H1 (cell line): ENCODE data around the gene TYSND1. TPM values are rescaled to one million over a fixed set of nuclear protein-coding genes. Genes with fewer than 3 reads are reported as not detected.

Source experiments
- CTCF ChIA-PET: fragments of 300-600 bp; sonication (Branson Sonifier 250); formaldehyde crosslinking; loops from one replicate; lab custom pipeline; 2021; ENCODE audit not compliant: partially characterized antibody; lab: Charles Lee
- POLR2A ChIA-PET: fragments of 300-600 bp; sonication (Branson Sonifier 250); formaldehyde crosslinking; loops from one replicate; lab custom pipeline; 2021; ENCODE audit warnings: inconsistent platforms; ENCODE audit not compliant: partially characterized antibody; lab: Charles Lee
- DNase-seq, 2 experiments: peaks; one replicate each; pipeline versions ENCODE4 v3.0.0 to v3.0.0-alpha.2; 2010 to 2022; ENCODE audit warnings: low spot score in 2 of 2, low read depth in 1 of 2, mixed read lengths in 1 of 2
- FAIRE-seq: peaks from 2 replicates; lab custom pipeline; 2011; peaks lifted over from hg19 to GRCh38; lab: Jason Lieb, UNC
- H2AFZ ChIP-seq: 2 replicates; pipeline ENCODE4 v1.8.1; 2012; ENCODE audit warnings: low read length, inconsistent platforms
- H2AK5ac ChIP-seq: 2 replicates; pipeline ENCODE4 v1.6.1; 2013; ENCODE audit warnings: low read depth, low read length
- H2BK120ac ChIP-seq: replicated peaks from 2 replicates; pipeline ENCODE3; 2013; ENCODE audit warnings: low read depth, low read length, inconsistent platforms
- H2BK12ac ChIP-seq: 2 replicates; pipeline ENCODE4 v1.6.1; 2013; ENCODE audit warnings: low read depth, low read length
- H2BK15ac ChIP-seq: 2 replicates; pipeline ENCODE4 v1.6.1; 2013; ENCODE audit warnings: low read length
- H2BK20ac ChIP-seq: 2 replicates; pipeline ENCODE4 v1.6.1; 2013; ENCODE audit warnings: low read length
- H2BK5ac ChIP-seq: 2 replicates; pipeline ENCODE4 v1.6.1; 2013; ENCODE audit warnings: low read depth, low read length
- H3K14ac ChIP-seq: 2 replicates; pipeline ENCODE4 v1.6.1; 2013; ENCODE audit warnings: inconsistent platforms; ENCODE audit not compliant: insufficient read length
- H3K18ac ChIP-seq: 2 replicates; pipeline ENCODE4 v1.6.1; 2013; ENCODE audit warnings: low read length; ENCODE audit errors: extremely low read depth
- H3K23ac ChIP-seq: 2 replicates; pipeline ENCODE4 v1.6.1; 2013; ENCODE audit warnings: inconsistent platforms; ENCODE audit not compliant: insufficient read length
- H3K23me2 ChIP-seq: 2 replicates; pipeline ENCODE4 v1.6.1; 2013; ENCODE audit warnings: low read depth, low read length
- H3K27ac ChIP-seq: 2 replicates; pipeline ENCODE4 v1.6.1; 2011; ENCODE audit warnings: low read depth, low read length, inconsistent platforms
- H3K27me3 ChIP-seq, 4 experiments: replicated peaks in 1 of 4; 1 replicate in 1 of 4; 2 replicates in 3 of 4; pipeline versions ENCODE4 v1.6.1 to v1.8.1; 2011 to 2013; ENCODE audit warnings: low read length in 3 of 4, mild to moderate bottlenecking in 3 of 4, inconsistent platforms in 2 of 4, mixed read lengths in 2 of 4, moderate library complexity in 1 of 4; ENCODE audit not compliant: control insufficient read depth in 3 of 4, insufficient read depth in 3 of 4; ENCODE audit errors: extremely low read depth in 1 of 4
- H3K36me3 ChIP-seq, 4 experiments: 2 replicates each; pipeline versions ENCODE4 v1.6.1 to v1.8.1; 2011 to 2013; ENCODE audit warnings: mild to moderate bottlenecking in 4 of 4, low read length in 3 of 4, moderate library complexity in 2 of 4, control low read depth in 1 of 4, inconsistent platforms in 1 of 4; ENCODE audit not compliant: insufficient read depth in 4 of 4, control insufficient read depth in 2 of 4
- H3K4ac ChIP-seq: replicated peaks from 2 replicates; pipeline ENCODE3; 2013; ENCODE audit warnings: low read length, low read depth, mixed read lengths, inconsistent platforms; ENCODE audit not compliant: insufficient read length
- H3K4me1 ChIP-seq, 4 experiments: replicated peaks in 1 of 4; 1 replicate in 1 of 4; 2 replicates in 3 of 4; pipeline versions ENCODE4 v1.6.1 to v1.8.1; 2011 to 2013; ENCODE audit warnings: low read length in 3 of 4, inconsistent platforms in 2 of 4, mixed read lengths in 1 of 4; ENCODE audit not compliant: insufficient read depth in 4 of 4, control insufficient read depth in 3 of 4
- H3K4me2 ChIP-seq, 2 experiments: 2 replicates each; pipeline versions ENCODE4 v1.6.1 to v1.8.1; 2011 to 2013; ENCODE audit warnings: low read depth in 2 of 2, low read length in 2 of 2, control low read depth in 1 of 2, inconsistent platforms in 1 of 2, mild to moderate bottlenecking in 1 of 2; ENCODE audit not compliant: insufficient read depth in 1 of 2
- H3K4me3 ChIP-seq, 4 experiments: fragments of 200-600, 300-600 bp in 1 of 4; sonication (generic), shearing (Covaris generic), sonication (Bioruptor Twin) in 1 of 4; 2 replicates each; pipeline versions ENCODE4 v1.5.1 to v1.8.1; 2011 to 2016; ENCODE audit warnings: low read length in 4 of 4, low read depth in 3 of 4, control low read depth in 2 of 4, inconsistent platforms in 2 of 4, mild to moderate bottlenecking in 2 of 4, mixed read lengths in 1 of 4, moderate library complexity in 1 of 4; ENCODE audit not compliant: insufficient read depth in 2 of 4; ENCODE audit errors: extremely low read depth in 1 of 4
- H3K56ac ChIP-seq: replicated peaks from 2 replicates; pipeline ENCODE3; 2013; ENCODE audit warnings: low read depth, mild to moderate bottlenecking, mixed read lengths, low read length, inconsistent platforms; ENCODE audit not compliant: insufficient read length
- H3K79me1 ChIP-seq: 2 replicates; pipeline ENCODE4 v1.6.1; 2013; ENCODE audit warnings: low read depth, low read length, control low read depth
- H3K79me2 ChIP-seq, 2 experiments: 2 replicates each; pipeline versions ENCODE4 v1.6.1 to v1.8.1; 2012 to 2013; ENCODE audit warnings: low read length in 2 of 2, mild to moderate bottlenecking in 2 of 2, inconsistent platforms in 1 of 2; ENCODE audit not compliant: insufficient read depth in 2 of 2, control insufficient read depth in 1 of 2
- H3K9ac ChIP-seq, 4 experiments: replicated peaks in 1 of 4; 1 replicate in 1 of 4; 2 replicates in 3 of 4; pipeline versions ENCODE4 v1.6.1 to v1.8.1; 2011 to 2013; ENCODE audit warnings: low read depth in 3 of 4, low read length in 3 of 4, control low read depth in 2 of 4, mild to moderate bottlenecking in 2 of 4, moderate library complexity in 2 of 4, inconsistent platforms in 1 of 4; ENCODE audit errors: extremely low read depth in 1 of 4
- H3K9me3 ChIP-seq, 2 experiments: 2 replicates each; pipeline versions ENCODE4 v1.6.1 to v1.8.1; 2012 to 2013; ENCODE audit warnings: mild to moderate bottlenecking in 2 of 2, moderate library complexity in 2 of 2, control low read depth in 1 of 2, inconsistent platforms in 1 of 2, low read depth in 1 of 2, low read length in 1 of 2, mixed read lengths in 1 of 2; ENCODE audit not compliant: insufficient read depth in 2 of 2
- H4K20me1 ChIP-seq, 2 experiments: replicated peaks in 1 of 2; 2 replicates each; pipeline versions ENCODE3 to v1.8.1; 2011 to 2013; ENCODE audit warnings: inconsistent platforms in 2 of 2, low read length in 2 of 2, mild to moderate bottlenecking in 1 of 2; ENCODE audit not compliant: insufficient read depth in 2 of 2, control insufficient read depth in 1 of 2
- H4K5ac ChIP-seq: 2 replicates; pipeline ENCODE4 v1.6.1; 2013; ENCODE audit warnings: low read length, low read depth, mixed read lengths, inconsistent platforms; ENCODE audit not compliant: insufficient read length
- H4K8ac ChIP-seq: 2 replicates; pipeline ENCODE4 v1.8.0; 2013; ENCODE audit warnings: mild to moderate bottlenecking, moderate library complexity, low read length, inconsistent platforms; ENCODE audit not compliant: insufficient read depth; ENCODE audit errors: extremely low read depth
- H4K91ac ChIP-seq: replicated peaks from 2 replicates; pipeline ENCODE3; 2013; ENCODE audit warnings: low read length, mixed read lengths, inconsistent platforms; ENCODE audit not compliant: insufficient read length
- CREB1 ChIP-seq: IDR thresholded peaks from 2 replicates; pipeline ENCODE4 v1.6.1; 2012; ENCODE audit warnings: inconsistent platforms
- CTCF ChIP-seq, 3 experiments: IDR thresholded peaks; 1 replicate in 2 of 3; 2 replicates in 1 of 3; pipeline versions ENCODE4 v1.5.1 to v1.6.1; 2011; ENCODE audit warnings: low read length in 3 of 3, mild to moderate bottlenecking in 3 of 3, inconsistent platforms in 2 of 3, low read depth in 1 of 3, moderate library complexity in 1 of 3; ENCODE audit not compliant: insufficient read depth in 1 of 3; ENCODE audit errors: control extremely low read depth in 1 of 3
- RAD21 ChIP-seq, 2 experiments: IDR thresholded peaks in 1 of 2; conservative IDR thresholded peaks in 1 of 2; 2 replicates each; pipeline ENCODE4 v1.6.1; 2011; ENCODE audit warnings: low read depth in 2 of 2, low read length in 2 of 2, improper control_type of control experiment in 1 of 2, inconsistent platforms in 1 of 2, mild to moderate bottlenecking in 1 of 2, moderate library complexity in 1 of 2
- SP2 ChIP-seq: IDR thresholded peaks from 2 replicates; pipeline ENCODE4 v1.6.1; 2012; ENCODE audit warnings: mild to moderate bottlenecking, low read length, inconsistent platforms
- WGBS, 2 experiments: shearing (Covaris generic) in 1 of 2; methylation state at CpG; one replicate each; pipeline versions ENCODE4 v1.1.6 to v1.1.7; 2013 to 2015; ENCODE audit warnings: low lambda C conversion rate in 2 of 2, mixed read lengths in 2 of 2, inconsistent platforms in 1 of 2, low coverage in 1 of 2, missing lambda C conversion rate in 1 of 2; ENCODE audit not compliant: insufficient replicate concordance in 2 of 2, insufficient coverage in 1 of 2, insufficient read length in 1 of 2; ENCODE audit errors: extremely low coverage in 1 of 2, missing lambda C conversion rate in 1 of 2; 5-methylcytosine and 5-hydroxymethylcytosine counted together
- polyA plus RNA-seq, 7 experiments: library from polyadenylated mRNA; depleted of rRNA in 3 of 7; stranded (reverse) in 5 of 7; unstranded in 2 of 7; fragments of >200 nt in 5 of 7; fragments of 200-250 nt in 2 of 7; gene quantifications; 1 replicate in 5 of 7; 2 replicates in 1 of 7; 4 replicates in 1 of 7; pipeline versions ENCODE4 v1.2.1 to v1.2.3, GENCODE V29; 2011 to 2013; ENCODE audit warnings: missing spikeins in 2 of 7, mixed read lengths in 2 of 7
- total RNA-seq: library from RNA; stranded (reverse); fragmentation: NEBNext Ultra II Directional; extraction: Animal tissue kit (Norgen Biotek cat#: 25700); gene quantifications from 2 replicates; pipeline ENCODE4 v1.2.1, GENCODE V29; 2021

TYSND1 gene
- total and polyA plus RNA-seq, 2 of the 8 experiments (the other 6 are each of a cell fraction or from before 2014, with no cell fraction given): 11.9 to 15.0 TPM

GRCh38 chr10:70115948-70116682 is 30.4 kb downstream of the TYSND1 start:
- FAIRE-seq (peak; percentile 89), DNase-seq (peak in 1 of 2 experiments; percentile 84)
- 0 out of 2 replicates have a peak overlapping the region, but pooled peaks have one; percentile 4 for H2BK5ac ChIP-seq
- H3K4me2 ChIP-seq: no peak overlapping the region
- no peak overlapping the region for H3K27ac ChIP-seq
- H3K23ac ChIP-seq: no peak overlapping the region
- ChIA-PET CTCF (interaction anchor here (0.6 to 11.0 kb wide), 63 partner anchors 9 to 592 kb away, joined by 3 to 155 read pairs (median 5); partner anchors contain the start of genes AIFM2, MACROH2A2 and TYSND1), POLR2A (interaction anchor here (0.6 to 3.6 kb wide), 6 partner anchors 9 to 181 kb away, joined by 3 to 15 read pairs (median 4); partner anchors contain the start of gene TYSND1)
- H3K4me1 ChIP-seq: no peaks in the 10 kb centered on the region; a peak in 1 of 7 replicates
- H3K4me3 ChIP-seq: no peak overlapping the region
- no peak overlapping the region for H2BK120ac ChIP-seq
- no peaks in the 10 kb centered on the region for H3K27me3 ChIP-seq
- no peak overlapping the region for H3K18ac ChIP-seq
- no peaks in the 10 kb centered on the region for H3K79me2 ChIP-seq
- peak overlapping the region; percentile 37; the same call in 1 of the 2 replicates for H2BK20ac ChIP-seq
- no peaks in the 10 kb centered on the region for H3K79me1 ChIP-seq
- no peak overlapping the region for H3K56ac ChIP-seq
- no peak overlapping the region; the same call in 1 of the 2 replicates for H2BK15ac ChIP-seq
- no peak overlapping the region for H3K4ac ChIP-seq
- TF ChIP-seq CREB1 (peak; percentile 58), CTCF (IDR thresholded peaks at IDR 0.05; ENCODE audit: control extremely low read depth in 1 of 3, insufficient read depth in 1 of 3, low read depth in 1 of 3, low read length in 3 of 3) (peak; percentile 69 to 90 (median 88)), RAD21 (IDR thresholded peaks at IDR 0.05 in 1 of 2, conservative IDR thresholded peaks at IDR 0.05 in 1 of 2; ENCODE audit: low read depth in 2 of 2, low read length in 2 of 2) (peak; percentile 50 to 64), SP2 (no peak)
- no peak overlapping the region for H2AK5ac ChIP-seq
- WGBS, 2 experiments: 61% methylated on average over 12 of the region's 12 CpGs; no CpG with 5 or more reads in 1 of the 2 experiments
- peak overlapping the region; percentile 4 for H4K5ac ChIP-seq
- no peaks in the 10 kb centered on the region; a peak in 1 of 8 replicates for H3K36me3 ChIP-seq
- peak overlapping the region; percentile 92 for H2AFZ ChIP-seq
- no peaks in the 10 kb centered on the region for H3K23me2 ChIP-seq
- H3K9me3 ChIP-seq: no peaks in the 10 kb centered on the region
- no peak overlapping the region for H3K9ac ChIP-seq
- no peak overlapping the region for H2BK12ac ChIP-seq
- H3K14ac ChIP-seq: no peak overlapping the region
- H4K8ac ChIP-seq: no peak overlapping the region
- no peak overlapping the region for H4K91ac ChIP-seq
- H4K20me1 ChIP-seq: no peaks in the 10 kb centered on the region
